RWPE1 (cell line): ENCODE data around the gene PLA2G4B.
A peak's percentile ranks its signal among the peaks of the same experiment; 100 is the strongest.
"Not testable (repeated sequence)": the region's sequence is repeated elsewhere in the genome, so short reads cannot be mapped to it uniquely, and the experiment has no call there.

ENCODE experiments used
- CTCF ChIA-PET: fragments of 350-600 bp; sonication (Branson Sonifier 250); formaldehyde crosslinking; extraction: SDS; loops from one replicate; lab custom pipeline; 2021; lab: Yijun Ruan, JAX
- POLR2A ChIA-PET: fragments of 400-600 bp; formaldehyde crosslinking; extraction: SDS; loops from one replicate; lab custom pipeline; 2020; ENCODE audit warnings: antibody characterized with exemption; ENCODE audit not compliant: low non-redundant PET; lab: Yijun Ruan, JAX
- DNase-seq: peaks from one replicate; pipeline ENCODE4 v3.0.0; 2012; ENCODE audit warnings: low spot score
- H3K27ac ChIP-seq: fragments of 450-650 bp; 2 replicates; pipeline ENCODE4 v1.5.1; 2017
- TF ChIP-seq, protein P1 (sequence below): fragments of 450-650 bp; conservative IDR thresholded peaks from 2 replicates; pipeline ENCODE4 v1.5.1; 2017; ENCODE audit warnings: low read depth, mild to moderate bottlenecking

The PLA2G4B gene

DNA sequence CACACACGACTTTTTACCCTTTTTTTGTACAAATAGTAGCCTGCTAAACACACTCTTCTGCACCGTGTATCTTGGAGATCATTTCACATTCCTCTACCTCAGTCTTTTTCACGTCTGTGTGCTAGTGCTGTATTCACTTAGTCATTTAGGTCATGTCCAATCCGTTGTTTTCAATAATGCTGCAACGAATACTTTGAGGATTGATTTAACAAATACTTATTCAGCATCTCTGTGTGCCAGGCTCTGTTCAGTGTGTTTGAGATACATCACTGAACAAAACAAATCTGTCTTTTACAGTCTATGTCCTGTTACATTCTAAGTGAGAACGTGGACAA is 9.9 kb upstream of the PLA2G4B start:
- no peak for DNase-seq
- POLR2A ChIA-PET = no interaction called here
- CTCF ChIA-PET = no interaction called here
- H3K27ac ChIP-seq = peak overlapping the region; percentile 88; the same call in 1 of the 2 replicates
- TF ChIP-seq, protein P1, sequence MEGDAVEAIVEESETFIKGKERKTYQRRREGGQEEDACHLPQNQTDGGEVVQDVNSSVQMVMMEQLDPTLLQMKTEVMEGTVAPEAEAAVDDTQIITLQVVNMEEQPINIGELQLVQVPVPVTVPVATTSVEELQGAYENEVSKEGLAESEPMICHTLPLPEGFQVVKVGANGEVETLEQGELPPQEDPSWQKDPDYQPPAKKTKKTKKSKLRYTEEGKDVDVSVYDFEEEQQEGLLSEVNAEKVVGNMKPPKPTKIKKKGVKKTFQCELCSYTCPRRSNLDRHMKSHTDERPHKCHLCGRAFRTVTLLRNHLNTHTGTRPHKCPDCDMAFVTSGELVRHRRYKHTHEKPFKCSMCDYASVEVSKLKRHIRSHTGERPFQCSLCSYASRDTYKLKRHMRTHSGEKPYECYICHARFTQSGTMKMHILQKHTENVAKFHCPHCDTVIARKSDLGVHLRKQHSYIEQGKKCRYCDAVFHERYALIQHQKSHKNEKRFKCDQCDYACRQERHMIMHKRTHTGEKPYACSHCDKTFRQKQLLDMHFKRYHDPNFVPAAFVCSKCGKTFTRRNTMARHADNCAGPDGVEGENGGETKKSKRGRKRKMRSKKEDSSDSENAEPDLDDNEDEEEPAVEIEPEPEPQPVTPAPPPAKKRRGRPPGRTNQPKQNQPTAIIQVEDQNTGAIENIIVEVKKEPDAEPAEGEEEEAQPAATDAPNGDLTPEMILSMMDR = no peak

DNA sequence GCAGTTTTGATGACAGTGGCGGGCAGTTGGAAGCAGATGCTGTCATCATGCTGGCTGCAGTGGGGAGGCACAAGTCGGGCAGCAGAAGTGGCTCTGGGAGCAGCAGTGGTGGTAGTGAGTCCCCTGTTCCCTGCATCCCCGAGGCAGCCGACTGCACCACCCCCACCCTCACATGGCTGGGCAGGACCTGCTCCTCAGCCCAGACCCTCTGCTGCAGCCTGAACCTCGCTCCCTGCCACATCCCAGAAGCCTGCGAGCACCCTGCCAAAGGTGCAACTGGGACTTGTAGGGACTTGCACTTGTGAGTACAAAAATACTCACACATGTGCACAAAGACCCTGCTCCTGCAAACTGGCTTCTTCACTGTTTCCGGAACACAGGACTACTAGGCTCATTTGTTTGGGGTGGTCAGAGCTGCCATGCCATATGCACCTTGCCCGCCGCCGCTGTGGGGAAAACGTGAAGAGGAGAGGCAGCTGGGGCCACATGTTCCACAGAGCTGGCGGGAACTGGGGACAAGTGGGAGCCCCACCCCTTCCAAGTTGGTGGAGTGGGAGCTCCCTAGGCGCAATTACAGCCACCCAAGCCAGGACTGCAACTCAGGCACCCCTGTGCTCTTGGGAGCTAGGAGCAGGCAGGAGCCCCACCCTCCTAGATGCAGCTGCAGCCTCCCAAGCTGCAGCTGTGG is 8.5 kb upstream of the PLA2G4B start:
- POLR2A ChIA-PET = no interaction called here
- CTCF ChIA-PET = interaction anchor here (0.9 kb wide), 1 partner anchor 1293 kb away, joined by 5 read pairs; no protein-coding TSS in a partner anchor
- DNase-seq = no peak
- H3K27ac ChIP-seq = peak overlapping the region; percentile 93
- TF ChIP-seq, protein P1 = no peak

DNA sequence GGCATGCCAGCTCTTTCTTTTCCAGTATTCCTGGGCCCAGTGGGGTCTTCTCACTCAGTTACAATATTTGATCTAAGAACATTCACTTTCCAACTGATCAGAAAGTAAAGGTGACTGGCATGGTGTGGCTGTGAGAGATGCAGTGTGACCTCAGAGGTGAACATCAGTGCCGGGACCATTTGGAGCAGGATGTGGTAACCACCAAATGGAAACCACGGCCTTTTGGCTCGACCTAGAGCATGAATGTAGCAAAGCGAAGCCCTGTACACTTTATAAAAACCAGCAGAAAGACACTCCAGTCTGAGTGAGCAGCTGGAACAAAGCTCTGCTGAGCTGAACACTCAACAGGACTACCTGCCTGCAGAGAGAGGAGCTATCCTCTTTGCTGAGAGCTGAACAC is 7.4 kb upstream of the PLA2G4B start:
- H3K27ac ChIP-seq = peak overlapping the region; percentile 93
- POLR2A ChIA-PET, CTCF ChIA-PET, DNase-seq: not testable (repeated sequence)

DNA sequence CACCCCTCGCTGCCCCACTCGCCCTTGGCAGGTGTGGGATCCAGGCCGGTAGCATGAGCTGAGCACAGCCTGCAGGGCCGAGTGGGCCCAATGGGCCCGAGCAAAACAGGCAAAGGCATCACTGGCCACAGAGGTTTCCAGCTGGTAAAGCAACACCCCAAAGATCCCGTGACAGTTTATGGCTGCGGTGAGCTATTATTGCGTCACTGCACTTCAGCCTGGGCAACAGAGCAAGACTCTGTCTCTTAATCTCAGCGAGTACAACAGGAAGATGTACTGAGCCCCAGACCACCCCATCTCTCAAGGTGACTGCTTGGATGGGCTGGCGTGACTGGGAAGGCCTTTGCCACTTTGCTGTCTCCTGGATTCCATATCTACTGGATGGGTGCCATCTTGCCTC is 6.4 kb upstream of the PLA2G4B start:
- ChIA-PET CTCF (interaction anchor here (1.3 kb wide), 1 partner anchor 73 kb away, joined by 4 read pairs; no protein-coding TSS in a partner anchor), POLR2A (no interaction called here)
- peak overlapping the region; percentile 93 for H3K27ac ChIP-seq
- TF ChIP-seq, protein P1 = no peak
- DNase-seq = no peak

DNA sequence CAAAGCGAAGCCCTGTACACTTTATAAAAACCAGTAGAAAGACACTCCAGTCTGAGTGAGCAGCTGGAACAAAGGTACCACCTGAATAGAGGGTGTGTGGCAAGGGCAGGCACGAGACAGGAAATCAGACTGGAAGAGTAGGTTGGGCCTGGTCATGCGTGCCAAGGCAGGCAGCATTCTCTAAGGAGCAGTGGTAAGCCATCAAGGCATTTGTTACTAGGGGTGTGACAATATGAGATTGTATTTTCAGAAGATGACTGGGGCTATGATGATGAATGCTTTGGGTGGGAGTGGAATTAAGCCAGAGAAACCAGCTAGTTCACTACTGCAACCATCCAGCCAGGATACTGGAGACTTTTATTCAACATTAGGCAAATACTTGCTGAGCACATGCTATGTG is 5.8 kb upstream of the PLA2G4B start:
- peak overlapping the region; percentile 93 for H3K27ac ChIP-seq
- ChIA-PET CTCF (interaction anchor here (1.3 kb wide), 1 partner anchor 72 kb away, joined by 4 read pairs; no protein-coding TSS in a partner anchor), POLR2A (no interaction called here)
- TF ChIP-seq, protein P1 = no peak
- DNase-seq = peak; percentile 98

DNA sequence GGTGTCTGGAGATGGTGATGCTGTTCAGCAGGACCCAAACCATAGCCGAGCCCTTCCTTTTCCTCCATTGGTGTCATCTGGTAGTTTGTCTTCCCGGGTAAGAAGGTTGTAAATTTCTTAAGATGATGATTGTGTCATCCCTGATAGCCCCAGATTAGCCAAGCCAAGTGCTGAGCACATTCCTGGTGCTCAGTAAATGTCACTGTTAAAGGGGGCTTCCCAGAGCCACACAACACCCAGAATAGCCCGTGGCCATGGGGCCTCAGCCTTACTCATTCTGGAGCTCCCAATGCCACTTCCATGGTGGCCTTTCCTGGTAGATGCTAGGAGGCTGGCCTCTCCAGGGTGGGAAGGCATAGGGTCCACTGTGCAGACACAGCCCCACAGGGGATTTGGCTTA is 4.6 kb upstream of the PLA2G4B start:
- POLR2A ChIA-PET = no interaction called here
- TF ChIP-seq, protein P1 = no peak
- CTCF ChIA-PET = no interaction called here
- peak overlapping the region; percentile 93 for H3K27ac ChIP-seq
- DNase-seq = no peak

DNA sequence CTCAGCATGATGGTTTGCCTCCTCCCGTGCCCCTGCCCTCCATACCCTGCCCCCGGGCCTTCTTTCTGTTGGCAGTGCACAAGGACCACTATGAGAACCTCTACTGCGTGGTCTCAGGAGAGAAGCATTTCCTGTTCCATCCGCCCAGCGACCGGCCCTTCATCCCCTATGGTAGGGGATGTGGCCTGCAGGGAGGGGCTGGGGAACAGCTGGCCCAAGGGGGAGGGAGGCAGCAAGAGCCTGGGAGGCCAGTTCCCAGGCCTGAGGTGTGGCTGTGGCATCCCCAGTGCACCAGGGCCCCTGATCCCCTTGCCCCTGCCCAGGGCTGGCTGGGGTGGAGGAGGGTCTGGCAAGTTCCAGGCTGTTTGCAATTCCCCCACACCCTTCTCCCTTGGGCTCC is 2.6 kb upstream of the PLA2G4B start:
- H3K27ac ChIP-seq = peak overlapping the region; percentile 93
- ChIA-PET POLR2A (no interaction called here), CTCF (no interaction called here)
- TF ChIP-seq, protein P1 = no peak
- DNase-seq = no peak
